Cardiac muscle cell (in vitro differentiated cells and primary cell): ENCODE measurements around the gene CBX2. TPM values are rescaled to one million over a fixed set of nuclear protein-coding genes. Genes with fewer than 3 reads are reported as not detected.
A peak's percentile ranks its signal among the peaks of the same experiment; 100 is the strongest.

ENCODE experiments used
- DNase-seq, 2 donors: peaks; one replicate each; pipeline versions ENCODE4 v3.0.0 to v3.0.0-alpha.2; 2010 to 2017; ENCODE audit warnings: low read depth in 1 of 2, low spot score in 1 of 2
- H3K27ac ChIP-seq: fragments of 200-600 bp; sonication (generic); 2 replicates; pipeline ENCODE4 v1.5.1; 2016
- H3K27me3 ChIP-seq: fragments of 200-600 bp; sonication (generic); 2 replicates; pipeline ENCODE4 v1.6.0; 2016; ENCODE audit warnings: control low read depth
- H3K36me3 ChIP-seq: fragments of 200-600 bp; sonication (generic); 2 replicates; pipeline ENCODE4 v1.5.1; 2016; ENCODE audit warnings: control low read depth
- H3K4me1 ChIP-seq: fragments of 200-600 bp; sonication (generic); 2 replicates; pipeline ENCODE4 v1.8.1; 2017; ENCODE audit warnings: low read depth, mild to moderate bottlenecking, mixed run types
- H3K4me3 ChIP-seq: fragments of 200-600 bp; sonication (generic); 2 replicates; pipeline ENCODE4 v1.5.1; 2016; ENCODE audit warnings: mild to moderate bottlenecking
- H3K9me3 ChIP-seq: fragments of 200-600 bp; sonication (generic); 2 replicates; pipeline ENCODE4 v1.5.1; 2017; ENCODE audit warnings: low read depth, mild to moderate bottlenecking, control low read depth
- polyA plus RNA-seq: library from polyadenylated mRNA; unstranded; fragments of >200 nt; fragmentation: Nextera tagmentation; extraction: Ambion mirVana; gene quantifications from 2 replicates; pipeline ENCODE4 v1.2.1, GENCODE V29; 2016
- total RNA-seq: library from RNA; depleted of rRNA; stranded (reverse); fragments of >200 nt; gene quantifications from 2 replicates; pipeline ENCODE4 v1.2.3, GENCODE V29; 2016
- TF ChIP-seq, protein P1 (sequence below): IDR thresholded peaks from 2 replicates; pipeline ENCODE4 v1.5.1; 2012; ENCODE audit warnings: low read depth, mild to moderate bottlenecking, low read length

The CBX2 gene
- total and polyA plus RNA-seq, 2 experiments from 2014 or later: 25.8 to 51.1 TPM

GRCh38 chr17:79790805-79791734, 13.1 kb downstream of the CBX2 start:
- H3K9me3 ChIP-seq: no peaks in the 10 kb centered on the region
- TF ChIP-seq, protein P1, sequence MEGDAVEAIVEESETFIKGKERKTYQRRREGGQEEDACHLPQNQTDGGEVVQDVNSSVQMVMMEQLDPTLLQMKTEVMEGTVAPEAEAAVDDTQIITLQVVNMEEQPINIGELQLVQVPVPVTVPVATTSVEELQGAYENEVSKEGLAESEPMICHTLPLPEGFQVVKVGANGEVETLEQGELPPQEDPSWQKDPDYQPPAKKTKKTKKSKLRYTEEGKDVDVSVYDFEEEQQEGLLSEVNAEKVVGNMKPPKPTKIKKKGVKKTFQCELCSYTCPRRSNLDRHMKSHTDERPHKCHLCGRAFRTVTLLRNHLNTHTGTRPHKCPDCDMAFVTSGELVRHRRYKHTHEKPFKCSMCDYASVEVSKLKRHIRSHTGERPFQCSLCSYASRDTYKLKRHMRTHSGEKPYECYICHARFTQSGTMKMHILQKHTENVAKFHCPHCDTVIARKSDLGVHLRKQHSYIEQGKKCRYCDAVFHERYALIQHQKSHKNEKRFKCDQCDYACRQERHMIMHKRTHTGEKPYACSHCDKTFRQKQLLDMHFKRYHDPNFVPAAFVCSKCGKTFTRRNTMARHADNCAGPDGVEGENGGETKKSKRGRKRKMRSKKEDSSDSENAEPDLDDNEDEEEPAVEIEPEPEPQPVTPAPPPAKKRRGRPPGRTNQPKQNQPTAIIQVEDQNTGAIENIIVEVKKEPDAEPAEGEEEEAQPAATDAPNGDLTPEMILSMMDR: no peak
- H3K4me3 ChIP-seq: no peak overlapping the region
- H3K4me1 ChIP-seq: peaks cover 28% of the 10 kb centered on the region
- no peak overlapping the region for H3K27ac ChIP-seq
- peaks cover 80% of the 10 kb centered on the region for H3K27me3 ChIP-seq
- DNase-seq: no peak
- no peaks in the 10 kb centered on the region for H3K36me3 ChIP-seq

DNA sequence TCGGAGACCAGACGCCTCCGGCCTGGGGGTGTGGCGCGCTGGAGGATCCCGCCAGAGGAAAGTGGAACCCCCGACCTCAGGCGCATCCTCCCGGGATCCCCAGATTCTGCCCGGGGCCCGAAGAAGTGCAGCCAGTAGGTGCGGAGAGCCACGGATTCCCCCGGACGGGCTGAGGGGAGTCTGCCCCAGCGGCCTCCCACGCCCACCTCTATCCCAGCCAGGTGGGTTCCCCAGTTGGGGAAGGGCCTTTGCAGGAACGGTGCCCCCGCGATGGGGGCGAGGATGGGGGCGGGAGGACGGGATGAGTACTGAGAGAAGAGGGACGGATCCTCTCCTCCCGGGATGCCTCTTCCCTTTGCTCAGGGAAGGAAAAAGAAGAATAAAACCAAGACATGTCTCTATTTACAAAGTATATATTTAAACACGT, 13.8 kb downstream of the CBX2 start:
- no peak for DNase-seq
- Histone ChIP-seq H3K9me3 (no peaks in the 10 kb centered on the region), H3K27ac (no peak overlapping the region), H3K27me3 (peaks cover 81% of the 10 kb centered on the region), H3K4me1 (peaks cover 23% of the 10 kb centered on the region), H3K36me3 (no peaks in the 10 kb centered on the region), H3K4me3 (no peak overlapping the region)
- TF ChIP-seq, protein P1: no peak

DNA sequence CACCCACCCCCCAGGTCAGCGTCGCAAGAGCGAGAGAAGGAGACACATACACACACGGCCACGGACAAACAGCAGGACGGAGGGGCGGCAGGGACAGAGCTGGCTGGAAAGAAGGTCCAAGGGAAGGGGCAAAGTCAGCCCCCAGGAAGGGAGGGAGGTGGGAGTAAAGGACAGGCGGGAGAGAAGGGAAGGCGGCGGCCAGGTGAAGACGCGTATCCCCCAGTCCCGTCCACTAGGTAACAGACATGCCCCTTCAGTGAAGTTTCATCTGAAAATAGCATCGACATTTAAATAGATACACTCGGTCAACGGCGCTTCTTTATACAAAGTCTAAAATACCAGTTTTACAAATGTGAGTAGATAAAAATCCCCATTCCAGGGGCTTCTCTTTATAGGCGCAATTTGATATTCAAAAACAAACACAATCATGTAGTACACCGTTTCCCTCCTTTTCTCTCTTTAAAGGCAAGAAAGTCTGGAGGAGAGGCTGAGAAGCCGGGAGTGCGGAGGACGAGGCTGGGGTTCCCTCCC, 14.5 kb downstream of the CBX2 start:
- H3K27ac ChIP-seq: no peak overlapping the region
- peaks cover 79% of the 10 kb centered on the region for H3K27me3 ChIP-seq
- TF ChIP-seq, protein P1: no peak
- H3K9me3 ChIP-seq: no peaks in the 10 kb centered on the region
- peak overlapping the region; percentile 21 for H3K4me3 ChIP-seq
- peaks cover 23% of the 10 kb centered on the region for H3K4me1 ChIP-seq
- no peak for DNase-seq
- no peaks in the 10 kb centered on the region for H3K36me3 ChIP-seq

DNA sequence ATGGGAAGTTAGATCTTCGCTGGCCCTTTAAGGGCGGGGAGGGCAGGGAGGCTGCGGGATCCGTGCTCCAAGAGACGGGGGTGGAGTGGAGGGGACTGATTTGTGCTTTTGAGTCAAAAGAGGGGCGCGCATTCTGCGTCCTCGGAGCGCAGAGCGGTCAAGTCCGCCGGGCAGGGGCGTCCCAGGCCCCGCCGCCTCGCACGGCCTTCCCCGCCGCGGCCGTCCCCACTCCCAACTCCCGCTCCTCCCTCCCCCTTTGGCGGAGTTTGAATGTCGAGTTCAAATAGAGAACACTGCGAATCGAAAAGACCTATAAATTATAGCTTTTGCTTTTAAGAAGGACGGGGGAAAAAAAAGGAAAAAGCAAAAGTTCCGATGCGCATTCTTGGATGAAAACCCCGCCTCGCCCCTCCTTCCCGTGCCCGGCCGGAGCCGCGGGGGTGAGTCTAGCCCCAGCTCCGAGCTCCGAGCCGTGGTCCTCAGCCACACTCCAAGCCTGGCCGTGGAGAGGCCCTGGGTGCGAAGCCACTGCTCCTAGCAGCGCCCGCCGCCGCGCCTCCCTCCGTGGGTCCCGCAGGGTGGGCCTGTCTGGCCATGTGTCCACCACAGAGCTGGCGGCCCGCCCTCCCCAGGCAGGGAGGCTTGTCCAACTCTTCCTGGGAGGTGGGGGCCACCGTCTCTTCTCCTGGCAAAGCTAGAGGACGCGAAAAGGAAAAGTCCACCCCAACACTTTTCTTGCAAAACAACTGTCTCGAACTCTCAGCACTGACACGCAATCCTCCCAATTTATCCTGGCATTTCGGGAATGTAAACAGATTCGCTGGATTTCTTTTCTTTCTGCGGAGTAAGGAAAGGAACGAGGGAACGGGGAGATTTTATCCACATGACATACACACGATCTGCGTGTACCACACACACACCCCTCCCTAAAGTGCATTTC, 15.3 kb downstream of the CBX2 start:
- H3K36me3 ChIP-seq: no peaks in the 10 kb centered on the region
- TF ChIP-seq, protein P1: no peak
- peaks cover 79% of the 10 kb centered on the region for H3K27me3 ChIP-seq
- H3K4me1 ChIP-seq: peaks cover 24% of the 10 kb centered on the region
- no peak overlapping the region for H3K27ac ChIP-seq
- no peaks in the 10 kb centered on the region for H3K9me3 ChIP-seq
- peak in 1 of 2 donors; percentile 70 for DNase-seq
- H3K4me3 ChIP-seq: peak overlapping the region; percentile 21

DNA sequence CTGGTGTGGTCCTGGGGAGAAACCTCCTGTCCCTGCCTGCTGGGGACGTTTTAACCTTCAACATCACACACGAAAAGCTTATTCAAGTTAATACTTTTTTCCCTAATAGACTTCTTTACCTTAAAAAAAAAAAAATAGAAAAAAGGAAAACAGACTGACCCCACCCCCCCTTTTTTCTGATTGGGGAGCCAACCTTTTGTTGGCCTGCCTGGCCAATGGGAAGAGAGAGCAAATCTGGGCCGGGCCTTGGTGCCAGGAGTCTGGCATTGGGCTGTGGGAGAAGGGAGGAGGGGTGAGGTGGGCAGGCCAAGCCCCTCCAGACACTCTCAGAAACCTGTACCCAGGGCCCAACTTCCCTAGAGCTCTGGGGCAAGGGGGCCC, 16.0 kb downstream of the CBX2 start:
- TF ChIP-seq, protein P1: no peak
- Histone ChIP-seq H3K27ac (no peak overlapping the region), H3K36me3 (no peaks in the 10 kb centered on the region), H3K9me3 (no peaks in the 10 kb centered on the region), H3K4me1 (peaks cover 26% of the 10 kb centered on the region), H3K4me3 (peak overlapping the region; percentile 21), H3K27me3 (peaks cover 79% of the 10 kb centered on the region)
- peak; percentile 41 to 78 for DNase-seq
